GM12878 (cell line): ENCODE results near the gene BRINP2.

Experiments used
- CHD2 ChIP-seq: IDR thresholded peaks from 2 replicates; pipeline ENCODE4 v1.6.1; 2011; ENCODE audit warnings: low read depth, low read length, improper control_type of control experiment, borderline replicate concordance
- FOXK2 ChIP-seq: fragments of 450-650 bp; IDR thresholded peaks from 2 replicates; pipeline ENCODE4 v1.6.1; 2017; ENCODE audit warnings: mild to moderate bottlenecking, moderate library complexity
- IRF3 ChIP-seq: fragments of 450-650 bp; IDR thresholded peaks from 2 replicates; pipeline ENCODE4 v1.6.1; 2014; ENCODE audit warnings: mild to moderate bottlenecking
- RAD21 ChIP-seq: IDR thresholded peaks from 2 replicates; pipeline ENCODE4 v1.6.1; 2011; ENCODE audit warnings: mild to moderate bottlenecking, low read depth, low read length, moderate library complexity; ENCODE audit not compliant: insufficient read depth
- SMC3 ChIP-seq: IDR thresholded peaks from 2 replicates; pipeline ENCODE4 v1.6.1; 2011; ENCODE audit warnings: low read length, improper control_type of control experiment, borderline replicate concordance
- YBX1 ChIP-seq: fragments of 450-650 bp; IDR thresholded peaks from 2 replicates; pipeline ENCODE4 v1.6.1; 2016; ENCODE audit warnings: antibody characterized with exemption
- TF ChIP-seq, protein P1 (sequence below): IDR thresholded peaks from 2 replicates; pipeline ENCODE4 v1.6.1; 2011; ENCODE audit warnings: borderline replicate concordance, low read depth, mild to moderate bottlenecking, moderate library complexity, low read length; ENCODE audit not compliant: insufficient read depth, poor library complexity, severe bottlenecking
- TF ChIP-seq, protein P2 (sequence below), 3 experiments: IDR thresholded peaks in 2 of 3; conservative IDR thresholded peaks in 1 of 3; 2 replicates each; pipeline ENCODE4 v1.5.1; 2011; ENCODE audit warnings: low read depth in 3 of 3, low read length in 3 of 3, mild to moderate bottlenecking in 3 of 3, control low read depth in 2 of 3, moderate library complexity in 2 of 3, inconsistent platforms in 1 of 3, mixed read lengths in 1 of 3; ENCODE audit not compliant: control insufficient read depth in 2 of 3, insufficient read depth in 1 of 3; ENCODE audit errors: extremely low read depth in 1 of 3

GRCh38 chr1:177311111-177311510 lies 140.4 kb downstream of the BRINP2 start:
- no peak for TF ChIP-seq RAD21
- TF ChIP-seq, protein P1, sequence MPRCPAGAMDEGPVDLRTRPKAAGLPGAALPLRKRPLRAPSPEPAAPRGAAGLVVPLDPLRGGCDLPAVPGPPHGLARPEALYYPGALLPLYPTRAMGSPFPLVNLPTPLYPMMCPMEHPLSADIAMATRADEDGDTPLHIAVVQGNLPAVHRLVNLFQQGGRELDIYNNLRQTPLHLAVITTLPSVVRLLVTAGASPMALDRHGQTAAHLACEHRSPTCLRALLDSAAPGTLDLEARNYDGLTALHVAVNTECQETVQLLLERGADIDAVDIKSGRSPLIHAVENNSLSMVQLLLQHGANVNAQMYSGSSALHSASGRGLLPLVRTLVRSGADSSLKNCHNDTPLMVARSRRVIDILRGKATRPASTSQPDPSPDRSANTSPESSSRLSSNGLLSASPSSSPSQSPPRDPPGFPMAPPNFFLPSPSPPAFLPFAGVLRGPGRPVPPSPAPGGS: no peak
- no peak for TF ChIP-seq CHD2
- TF ChIP-seq, protein P2, sequence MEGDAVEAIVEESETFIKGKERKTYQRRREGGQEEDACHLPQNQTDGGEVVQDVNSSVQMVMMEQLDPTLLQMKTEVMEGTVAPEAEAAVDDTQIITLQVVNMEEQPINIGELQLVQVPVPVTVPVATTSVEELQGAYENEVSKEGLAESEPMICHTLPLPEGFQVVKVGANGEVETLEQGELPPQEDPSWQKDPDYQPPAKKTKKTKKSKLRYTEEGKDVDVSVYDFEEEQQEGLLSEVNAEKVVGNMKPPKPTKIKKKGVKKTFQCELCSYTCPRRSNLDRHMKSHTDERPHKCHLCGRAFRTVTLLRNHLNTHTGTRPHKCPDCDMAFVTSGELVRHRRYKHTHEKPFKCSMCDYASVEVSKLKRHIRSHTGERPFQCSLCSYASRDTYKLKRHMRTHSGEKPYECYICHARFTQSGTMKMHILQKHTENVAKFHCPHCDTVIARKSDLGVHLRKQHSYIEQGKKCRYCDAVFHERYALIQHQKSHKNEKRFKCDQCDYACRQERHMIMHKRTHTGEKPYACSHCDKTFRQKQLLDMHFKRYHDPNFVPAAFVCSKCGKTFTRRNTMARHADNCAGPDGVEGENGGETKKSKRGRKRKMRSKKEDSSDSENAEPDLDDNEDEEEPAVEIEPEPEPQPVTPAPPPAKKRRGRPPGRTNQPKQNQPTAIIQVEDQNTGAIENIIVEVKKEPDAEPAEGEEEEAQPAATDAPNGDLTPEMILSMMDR (IDR thresholded peaks at IDR 0.05 in 2 of 3, conservative IDR thresholded peaks at IDR 0.05 in 1 of 3; ENCODE audit: control insufficient read depth in 2 of 3, extremely low read depth in 1 of 3, insufficient read depth in 1 of 3, low read depth in 3 of 3, low read length in 3 of 3): no peak
- no peak for TF ChIP-seq SMC3
- no peak for TF ChIP-seq IRF3
- TF ChIP-seq YBX1: no peak
- TF ChIP-seq FOXK2: no peak
